Erythroblast (primary cell): Measurements from ENCODE around the gene TMA7.
"Not testable (repeated sequence)": the region's sequence is repeated elsewhere in the genome, so short reads cannot be mapped to it uniquely, and the experiment has no call there.

ENCODE experiments used
- DNase-seq, 2 experiments: peaks; one replicate each; lab custom pipeline; 2025; lab: John Stamatoyannopoulos, UW
- GATA1 ChIP-seq: IDR thresholded peaks from 2 replicates; pipeline ENCODE4 v1.6.1; 2011; ENCODE audit warnings: low read depth, mild to moderate bottlenecking, control low read depth, low read length, moderate library complexity
- POLR2A ChIP-seq: IDR thresholded peaks from 2 replicates; pipeline ENCODE4 v1.6.1; 2011; ENCODE audit warnings: mild to moderate bottlenecking, low read length

TMA7 gene

GRCh38 chr3:48439820-48440589, at the start of gene TMA7, which contains the start of gene CCDC51:
TMA7 (plus strand) TSS chr3:48440257; CDS start chr3:48440297, 40 bp downstream.
CCDC51 (minus strand) TSS chr3:48440119; CDS start chr3:48435128, 4,991 bp downstream.
- DNase-seq, result peak; percentile 98
- TF ChIP-seq POLR2A (peak; percentile 92), GATA1 (no peak)

- TF ChIP-seq GATA1 (no peak), POLR2A (no peak)
- DNase-seq, result no peak
These were observed 45.7 kb upstream of the TMA7 start for GRCh38 chr3:48394391-48394790.

GRCh38 chr3:48395714-48396113, 44.3 kb upstream of the TMA7 start:
- no peak for TF ChIP-seq GATA1
- TF ChIP-seq POLR2A, result no peak

DNA sequence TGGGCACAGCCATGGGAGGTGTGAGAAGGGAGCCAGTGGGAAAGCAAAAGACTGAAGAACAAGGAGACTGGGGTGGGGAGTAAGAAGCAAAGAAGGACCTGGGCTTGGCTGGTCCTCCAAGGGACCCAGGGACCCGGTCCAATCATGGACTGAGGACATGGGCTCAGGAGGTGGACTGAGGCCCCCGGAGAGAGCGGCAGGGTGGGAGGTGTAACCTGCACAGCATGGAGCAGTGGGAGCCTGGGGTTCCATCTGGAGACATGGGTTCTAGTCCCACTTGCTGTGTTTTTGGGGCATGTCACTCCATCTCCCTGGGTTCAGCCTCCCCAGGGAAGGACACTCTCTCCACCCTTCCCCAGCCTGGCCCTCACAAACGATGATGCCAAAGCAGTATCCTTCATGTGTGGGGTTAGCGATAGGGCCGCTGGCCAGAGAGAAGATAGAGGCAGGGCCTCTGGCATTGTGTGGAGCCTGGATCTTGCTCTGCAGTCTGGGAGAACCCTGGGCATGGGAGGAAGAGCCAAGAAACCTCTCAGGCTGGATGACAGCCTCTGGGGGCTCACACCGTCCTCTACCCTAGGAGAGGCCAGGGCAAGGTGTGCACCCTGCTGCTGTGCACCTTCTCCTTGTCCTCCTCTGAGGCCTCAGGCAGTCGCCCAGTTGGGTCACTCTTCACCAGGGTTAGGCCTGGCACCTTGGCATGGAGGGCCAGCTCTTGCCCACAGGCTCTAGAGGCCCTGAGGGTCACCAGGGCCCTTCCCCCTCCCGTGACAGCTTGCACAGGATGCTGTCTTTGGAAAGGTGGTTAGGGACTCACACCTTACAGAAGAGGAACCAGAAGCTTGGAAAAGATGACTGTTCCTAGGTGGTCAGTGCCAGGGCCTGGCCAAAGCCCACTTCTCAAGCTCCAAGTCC, 42.0 kb upstream of the TMA7 start:
- TF ChIP-seq GATA1 (no peak), POLR2A (no peak)

More at GRCh38 chr3:48395714-48396113, 44.3 kb upstream of the TMA7 start:
- no peak for DNase-seq

GRCh38 chr3:48398701-48399386, 41.2 kb upstream of the TMA7 start:
- TF ChIP-seq POLR2A (no peak), GATA1 (no peak)
- DNase-seq, result no peak

More for the DNA sequence above, 42.0 kb upstream of the TMA7 start:
- DNase-seq, result no peak

DNA sequence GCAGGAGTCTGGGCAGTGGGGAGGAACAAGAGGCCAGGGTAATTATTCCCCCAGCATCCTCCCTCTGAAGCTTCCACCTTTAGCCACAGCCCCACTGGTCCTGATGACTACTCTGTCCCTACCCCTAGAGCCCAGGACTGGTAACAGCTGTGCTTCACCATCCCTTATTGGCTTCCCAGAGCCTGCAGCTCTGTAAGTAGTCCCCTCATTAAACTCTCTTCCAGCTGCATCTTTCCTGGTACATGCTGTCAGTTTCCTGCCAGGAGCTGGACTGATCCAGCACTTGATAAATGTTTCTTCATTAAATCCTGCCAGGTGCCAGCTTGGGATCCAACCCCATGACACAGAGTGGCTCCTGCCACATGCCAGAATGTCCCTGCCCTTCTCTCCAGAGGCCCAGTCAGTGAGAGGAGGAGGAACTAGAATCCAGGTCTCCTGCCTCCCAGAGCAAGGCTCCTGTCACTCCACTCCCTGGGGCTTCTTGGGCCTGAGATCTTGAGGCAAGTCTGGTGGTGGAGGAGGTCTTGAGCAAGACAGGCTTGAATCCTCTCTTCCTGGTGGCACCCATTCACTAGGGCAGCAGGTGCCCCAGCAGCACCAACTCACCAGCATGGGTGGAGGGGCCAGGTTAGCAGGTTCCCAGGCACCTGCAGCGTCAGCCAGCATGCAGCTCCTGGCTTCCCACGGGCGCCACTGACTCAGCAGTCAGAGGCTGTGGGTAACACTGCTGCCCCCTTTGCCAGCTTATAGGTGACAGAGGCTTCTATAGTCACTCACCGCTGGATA, 40.5 kb upstream of the TMA7 start:
- TF ChIP-seq POLR2A (no peak), GATA1 (no peak)
- DNase-seq, result no peak

DNA sequence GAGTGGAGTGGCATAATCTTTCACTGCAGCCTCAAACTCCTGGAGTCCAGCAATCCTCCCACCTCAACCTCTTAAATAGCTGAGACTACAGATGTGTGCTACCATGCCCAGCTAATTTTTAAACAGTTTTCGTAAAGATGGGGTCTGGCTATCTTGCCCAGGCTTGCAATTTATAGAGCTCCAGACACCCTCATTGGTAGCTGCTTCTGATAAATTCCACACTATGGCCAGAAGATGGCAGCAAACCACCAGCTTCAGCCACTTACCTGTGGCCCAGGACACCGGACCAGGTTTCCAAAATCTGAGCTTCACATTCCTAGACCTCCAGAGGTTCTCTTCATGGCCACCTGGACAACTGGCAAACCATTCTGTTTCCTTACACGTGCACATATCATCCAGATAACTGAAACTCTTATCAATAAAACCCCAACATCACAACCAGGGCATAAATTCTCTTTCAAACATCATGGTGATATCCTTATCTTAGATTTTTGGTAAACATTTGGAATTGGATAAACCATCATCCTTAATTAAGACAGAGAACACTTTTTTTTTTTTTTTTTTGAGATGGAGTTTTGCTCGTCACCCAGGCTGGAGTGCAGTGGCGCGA, 39.1 kb upstream of the TMA7 start:
- TF ChIP-seq POLR2A, result no peak
- no peak for TF ChIP-seq GATA1
- peak; percentile 65 to 84 for DNase-seq

GRCh38 chr3:48401434-48401901, 38.6 kb upstream of the TMA7 start:
- DNase-seq, result not testable (repeated sequence)

DNA sequence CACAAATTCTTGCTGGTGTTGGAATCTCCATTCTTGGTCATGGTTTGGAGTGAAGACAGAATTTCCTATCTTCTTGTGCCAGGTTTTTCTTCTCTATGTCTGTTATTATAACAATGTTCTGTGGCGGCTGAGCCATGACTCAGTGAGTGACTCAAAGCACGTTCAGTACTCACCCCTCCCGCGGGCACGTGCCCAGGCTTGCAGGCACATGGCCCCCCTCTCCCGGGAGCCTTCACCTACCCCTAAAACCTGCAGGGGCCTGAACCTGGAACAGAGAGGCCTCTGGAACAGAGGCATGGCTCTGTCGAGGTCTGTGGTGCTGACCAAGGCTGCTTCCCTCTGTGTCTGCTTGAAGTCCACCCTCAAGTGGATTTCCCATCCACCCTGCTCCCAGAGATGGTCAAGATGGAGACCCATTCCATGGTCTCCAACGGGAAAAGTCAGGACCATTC, 37.8 kb upstream of the TMA7 start:
- no peak for DNase-seq
- TF ChIP-seq POLR2A, result no peak
- TF ChIP-seq GATA1, result no peak

- TF ChIP-seq GATA1 (no peak), POLR2A (no peak)
- no peak for DNase-seq
These were observed 37.1 kb upstream of the TMA7 start for GRCh38 chr3:48402907-48403306.

- DNase-seq, result no peak
- TF ChIP-seq POLR2A, result no peak
These were observed 36.3 kb upstream of the TMA7 start for GRCh38 chr3:48403533-48404439.
